GM19324 (cell line): ENCODE data around the gene VEPH1.
"Not testable (repeated sequence)": the region's sequence is repeated elsewhere in the genome, so short reads cannot be mapped to it uniquely, and the experiment has no call there.

Experiments
- ATAC-seq: cut with Tn5 transposase; IDR thresholded peaks from one replicate; pipeline ENCODE4 v1.9.1; 2021; ENCODE audit warnings: mild to moderate bottlenecking, moderate library complexity; ENCODE audit not compliant: unreplicated experiment, low FRiP score

Gene VEPH1

GRCh38 chr3:157355276-157355675, 147.9 kb downstream of the VEPH1 start:
- ATAC-seq: no peak

- no peak for ATAC-seq
Measured at GRCh38 chr3:157354722-157355121, 148.5 kb downstream of the VEPH1 start.

GRCh38 chr3:157354254-157354653, 149.0 kb downstream of the VEPH1 start:
- ATAC-seq: no peak

GRCh38 chr3:157353652-157354051, 149.6 kb downstream of the VEPH1 start:
- no peak for ATAC-seq

GRCh38 chr3:157351981-157352380, 151.2 kb downstream of the VEPH1 start:
- ATAC-seq: no peak

GRCh38 chr3:157350651-157351050, 152.6 kb downstream of the VEPH1 start:
- ATAC-seq: not testable (repeated sequence)

GRCh38 chr3:157348304-157349075, 154.7 kb downstream of the VEPH1 start:
- ATAC-seq: not testable (repeated sequence)

- no peak for ATAC-seq
Measured at GRCh38 chr3:157347577-157348303, 155.5 kb downstream of the VEPH1 start.

- ATAC-seq: no peak
Measured at GRCh38 chr3:157336252-157337009, 166.8 kb downstream of the VEPH1 start.

GRCh38 chr3:157335233-157336076, 167.8 kb downstream of the VEPH1 start:
- ATAC-seq: no peak

GRCh38 chr3:157333551-157333991, 169.6 kb downstream of the VEPH1 start:
- ATAC-seq: no peak

GRCh38 chr3:157330206-157330605, 173.0 kb downstream of the VEPH1 start:
- ATAC-seq: no peak

- ATAC-seq: no peak
Measured at GRCh38 chr3:157329551-157329950, 173.7 kb downstream of the VEPH1 start.

- ATAC-seq: no peak
Measured at GRCh38 chr3:157327837-157328236, 175.4 kb downstream of the VEPH1 start.

- ATAC-seq: no peak
Measured at GRCh38 chr3:157327018-157327417, 176.2 kb downstream of the VEPH1 start.

- not testable (repeated sequence) for ATAC-seq
Measured at GRCh38 chr3:157324869-157325268, 178.3 kb downstream of the VEPH1 start.

- ATAC-seq: no peak
Measured at GRCh38 chr3:157323360-157323759, 179.9 kb downstream of the VEPH1 start.

GRCh38 chr3:157319672-157320071, 183.5 kb downstream of the VEPH1 start:
- no peak for ATAC-seq

- ATAC-seq: no peak
Measured at GRCh38 chr3:157318639-157319288, 184.5 kb downstream of the VEPH1 start.

GRCh38 chr3:157317895-157318294, 185.3 kb downstream of the VEPH1 start:
- ATAC-seq: no peak
